Liver (tissue), 9 donors: ENCODE data around the gene MAT2B. TPM values are rescaled to one million over a fixed set of nuclear protein-coding genes. Genes with fewer than 3 reads are reported as not detected.

Experiments
- DNase-seq: peaks from one replicate; pipeline ENCODE4 v3.0.0-alpha.2; 2017; ENCODE audit warnings: low spot score
- H3K27ac ChIP-seq, 2 donors: one replicate each; pipeline ENCODE4 v1.7.0; 2013; ENCODE audit warnings: inconsistent platforms in 2 of 2, low read length in 2 of 2, control low read depth in 1 of 2, low read depth in 1 of 2, mild to moderate bottlenecking in 1 of 2
- H3K27me3 ChIP-seq, 4 donors: one replicate each; pipeline versions ENCODE4 v1.6.1 to v1.7.0; 2013; ENCODE audit warnings: low read length in 3 of 4, inconsistent platforms in 1 of 4, mild to moderate bottlenecking in 1 of 4, moderate library complexity in 1 of 4; ENCODE audit not compliant: control insufficient read depth in 4 of 4, insufficient read depth in 4 of 4
- H3K36me3 ChIP-seq, 4 donors: one replicate each; pipeline versions ENCODE4 v1.6.1 to v1.7.0; 2013; ENCODE audit warnings: low read length in 3 of 4, mild to moderate bottlenecking in 3 of 4, low read depth in 1 of 4, moderate library complexity in 1 of 4; ENCODE audit not compliant: control insufficient read depth in 4 of 4, insufficient read depth in 3 of 4
- H3K4me1 ChIP-seq, 4 donors: one replicate each; pipeline versions ENCODE4 v1.6.1 to v1.7.0; 2013; ENCODE audit warnings: low read length in 3 of 4, mild to moderate bottlenecking in 3 of 4, moderate library complexity in 1 of 4; ENCODE audit not compliant: control insufficient read depth in 4 of 4, insufficient read depth in 4 of 4
- H3K4me3 ChIP-seq, 3 donors: one replicate each; pipeline versions ENCODE4 v1.6.1 to v1.7.0; 2013; ENCODE audit warnings: low read length in 3 of 3, control low read depth in 1 of 3, low read depth in 1 of 3, mild to moderate bottlenecking in 1 of 3
- H3K9ac ChIP-seq, 2 donors: one replicate each; pipeline ENCODE4 v1.7.0; 2013; ENCODE audit warnings: low read length in 2 of 2, mild to moderate bottlenecking in 2 of 2, moderate library complexity in 2 of 2, control low read depth in 1 of 2, low read depth in 1 of 2
- H3K9me3 ChIP-seq, 4 donors: one replicate each; pipeline versions ENCODE4 v1.6.1 to v1.7.0; 2013; ENCODE audit warnings: low read length in 3 of 4; ENCODE audit not compliant: control insufficient read depth in 4 of 4
- EGR1 ChIP-seq, 2 donors: IDR thresholded peaks; 2 replicates each; pipeline ENCODE4 v1.6.1; 2016 to 2018; ENCODE audit warnings: antibody characterized with exemption in 2 of 2, low read depth in 2 of 2
- FOXA1 ChIP-seq: IDR thresholded peaks from 2 replicates; pipeline ENCODE4 v1.6.1; 2016; ENCODE audit warnings: antibody characterized with exemption
- FOXA2 ChIP-seq: IDR thresholded peaks from 2 replicates; pipeline ENCODE4 v1.6.1; 2016; ENCODE audit warnings: antibody characterized with exemption
- GABPA ChIP-seq, 2 donors: IDR thresholded peaks in 1 of 2; conservative IDR thresholded peaks in 1 of 2; 2 replicates each; pipeline ENCODE4 v1.6.1; 2016; ENCODE audit warnings: antibody characterized with exemption in 2 of 2, mild to moderate bottlenecking in 1 of 2, moderate library complexity in 1 of 2
- HNF4A ChIP-seq, 2 donors: conservative IDR thresholded peaks; 2 replicates each; pipeline ENCODE4 v1.6.1; 2016; ENCODE audit warnings: antibody characterized with exemption in 2 of 2, mild to moderate bottlenecking in 2 of 2
- JUND ChIP-seq, 2 donors: IDR thresholded peaks; 2 replicates each; pipeline ENCODE4 v1.6.1; 2016; ENCODE audit warnings: antibody characterized with exemption in 2 of 2
- RAD21 ChIP-seq, 2 donors: IDR thresholded peaks; 2 replicates each; pipeline ENCODE4 v1.6.1; 2016; ENCODE audit warnings: antibody characterized with exemption in 2 of 2, mild to moderate bottlenecking in 2 of 2
- RXRA ChIP-seq, 2 donors: IDR thresholded peaks; 2 replicates each; pipeline ENCODE4 v1.6.1; 2017 to 2018; ENCODE audit warnings: antibody characterized with exemption in 2 of 2, mild to moderate bottlenecking in 1 of 2
- TAF1 ChIP-seq: conservative IDR thresholded peaks from 2 replicates; pipeline ENCODE4 v1.6.1; 2016; ENCODE audit warnings: antibody characterized with exemption, mild to moderate bottlenecking
- ZBTB33 ChIP-seq: IDR thresholded peaks from 2 replicates; pipeline ENCODE4 v1.6.1; 2016; ENCODE audit warnings: antibody characterized with exemption
- WGBS: extraction: QIAGEN DNeasy Blood & Tissue Kit; methylation state at CpG from one replicate; pipeline ENCODE4 v1.1.7; 2013; 5-methylcytosine and 5-hydroxymethylcytosine counted together
- polyA plus RNA-seq, 2 donors: library from polyadenylated mRNA; stranded (reverse) in 1 of 2; unstranded in 1 of 2; fragments of 200-250 nt in 1 of 2; fragments of >200 nt in 1 of 2; fragmentation: Nextera tagmentation in 1 of 2; extraction: Ambion mirVana in 1 of 2; gene quantifications; one replicate each; pipeline versions ENCODE4 v1.2.1 to v1.2.3, GENCODE V29; 2013 to 2015
- total RNA-seq, 2 donors: library from RNA; depleted of rRNA; stranded (reverse); fragments of >200 nt; gene quantifications; one replicate each; pipeline ENCODE4 v1.2.3, GENCODE V29; 2014
- TF ChIP-seq, protein P1 (sequence below): IDR thresholded peaks from 2 replicates; pipeline ENCODE4 v1.6.1; 2016; ENCODE audit warnings: antibody characterized with exemption, mild to moderate bottlenecking
- TF ChIP-seq, protein P2 (sequence below): IDR thresholded peaks from 2 replicates; pipeline ENCODE4 v1.6.1; 2016; ENCODE audit warnings: antibody characterized with exemption
- TF ChIP-seq, protein P3 (sequence below): fragments of 150-350 bp; IDR thresholded peaks from 2 replicates; pipeline ENCODE4 v1.5.1; 2017; ENCODE audit warnings: improper control_type of control experiment, low read depth, low read length; ENCODE audit not compliant: missing input control
- TF ChIP-seq, protein P4 (sequence below): IDR thresholded peaks from 2 replicates; pipeline ENCODE4 v1.6.1; 2016; ENCODE audit warnings: antibody characterized with exemption
- donor health status: healthy.
- donor health status: healthy.
- donor health status: healthy.
- donor health status: healthy.
- donor health status: healthy.

The MAT2B gene
- total and polyA plus RNA-seq, 4 donors: 21.3 to 41.3 (median 25.0) TPM

DNA sequence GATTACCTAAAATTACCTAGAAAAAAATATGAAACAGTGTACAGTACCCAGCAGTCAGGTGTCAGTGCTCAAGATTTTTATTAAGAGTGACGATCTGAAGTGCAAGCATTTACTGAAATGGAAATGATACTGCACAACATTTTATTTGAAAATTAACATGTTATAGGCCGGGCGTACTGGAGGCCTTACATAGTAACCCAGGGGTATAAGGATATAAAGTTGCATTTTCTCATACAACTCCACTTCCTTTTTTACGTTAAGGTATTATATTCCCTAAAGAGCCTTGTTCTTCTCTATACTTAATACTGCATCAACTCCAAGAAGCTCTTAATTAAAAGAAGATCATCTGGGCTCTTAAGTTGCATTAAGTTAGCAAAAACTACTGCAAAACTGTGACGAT, 3.3 kb downstream of the MAT2B start:
- 24% methylated on average over 5 of the region's 5 CpGs for WGBS
- Histone ChIP-seq H3K27me3 (no peaks in the 10 kb centered on the region), H3K36me3 (peaks cover 0 to 9% (median 6%) of the 10 kb centered on the region in 4 donors), H3K4me3 (peak overlapping the region in 1 of 3 donors; percentile 1), H3K9ac (peak overlapping the region; percentile 24 to 62), H3K4me1 (peaks cover 7 to 51% (median 42%) of the 10 kb centered on the region in 4 donors), H3K9me3 (no peaks in the 10 kb centered on the region), H3K27ac (peak overlapping the region; percentile 63 to 75)
- DNase-seq: no peak
- no peak for TF ChIP-seq FOXA2
- TF ChIP-seq, protein P1, sequence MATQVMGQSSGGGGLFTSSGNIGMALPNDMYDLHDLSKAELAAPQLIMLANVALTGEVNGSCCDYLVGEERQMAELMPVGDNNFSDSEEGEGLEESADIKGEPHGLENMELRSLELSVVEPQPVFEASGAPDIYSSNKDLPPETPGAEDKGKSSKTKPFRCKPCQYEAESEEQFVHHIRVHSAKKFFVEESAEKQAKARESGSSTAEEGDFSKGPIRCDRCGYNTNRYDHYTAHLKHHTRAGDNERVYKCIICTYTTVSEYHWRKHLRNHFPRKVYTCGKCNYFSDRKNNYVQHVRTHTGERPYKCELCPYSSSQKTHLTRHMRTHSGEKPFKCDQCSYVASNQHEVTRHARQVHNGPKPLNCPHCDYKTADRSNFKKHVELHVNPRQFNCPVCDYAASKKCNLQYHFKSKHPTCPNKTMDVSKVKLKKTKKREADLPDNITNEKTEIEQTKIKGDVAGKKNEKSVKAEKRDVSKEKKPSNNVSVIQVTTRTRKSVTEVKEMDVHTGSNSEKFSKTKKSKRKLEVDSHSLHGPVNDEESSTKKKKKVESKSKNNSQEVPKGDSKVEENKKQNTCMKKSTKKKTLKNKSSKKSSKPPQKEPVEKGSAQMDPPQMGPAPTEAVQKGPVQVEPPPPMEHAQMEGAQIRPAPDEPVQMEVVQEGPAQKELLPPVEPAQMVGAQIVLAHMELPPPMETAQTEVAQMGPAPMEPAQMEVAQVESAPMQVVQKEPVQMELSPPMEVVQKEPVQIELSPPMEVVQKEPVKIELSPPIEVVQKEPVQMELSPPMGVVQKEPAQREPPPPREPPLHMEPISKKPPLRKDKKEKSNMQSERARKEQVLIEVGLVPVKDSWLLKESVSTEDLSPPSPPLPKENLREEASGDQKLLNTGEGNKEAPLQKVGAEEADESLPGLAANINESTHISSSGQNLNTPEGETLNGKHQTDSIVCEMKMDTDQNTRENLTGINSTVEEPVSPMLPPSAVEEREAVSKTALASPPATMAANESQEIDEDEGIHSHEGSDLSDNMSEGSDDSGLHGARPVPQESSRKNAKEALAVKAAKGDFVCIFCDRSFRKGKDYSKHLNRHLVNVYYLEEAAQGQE: no peak
- no peak for TF ChIP-seq JUND (IDR thresholded peaks at IDR 0.05)

GRCh38 chr5:163509291-163509951, 4.0 kb downstream of the MAT2B start:
- Histone ChIP-seq H3K4me3 (peak overlapping the region in 2 of 3 donors; percentile 1 to 41), H3K36me3 (peaks cover 0 to 13% (median 9%) of the 10 kb centered on the region in 4 donors), H3K9ac (peak overlapping the region in 1 of 2 donors; percentile 24), H3K27ac (peak overlapping the region; percentile 63 to 75), H3K27me3 (no peaks in the 10 kb centered on the region), H3K9me3 (no peaks in the 10 kb centered on the region), H3K4me1 (peaks cover 7 to 45% (median 37%) of the 10 kb centered on the region in 4 donors)
- TF ChIP-seq FOXA1: no peak
- TF ChIP-seq JUND (IDR thresholded peaks at IDR 0.05): peak in 1 of 2 donors; percentile 27
- peak; percentile 40 for TF ChIP-seq ZBTB33
- TF ChIP-seq, protein P2, sequence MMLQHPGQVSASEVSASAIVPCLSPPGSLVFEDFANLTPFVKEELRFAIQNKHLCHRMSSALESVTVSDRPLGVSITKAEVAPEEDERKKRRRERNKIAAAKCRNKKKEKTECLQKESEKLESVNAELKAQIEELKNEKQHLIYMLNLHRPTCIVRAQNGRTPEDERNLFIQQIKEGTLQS: no peak
- TF ChIP-seq RAD21 (IDR thresholded peaks at IDR 0.05): peak in 1 of 2 donors; percentile 14
- peak; percentile 57 to 79 for TF ChIP-seq RXRA (IDR thresholded peaks at IDR 0.05)
- peak; percentile 25 to 80 for TF ChIP-seq HNF4A (conservative IDR thresholded peaks at IDR 0.05)
- TF ChIP-seq, protein P3, sequence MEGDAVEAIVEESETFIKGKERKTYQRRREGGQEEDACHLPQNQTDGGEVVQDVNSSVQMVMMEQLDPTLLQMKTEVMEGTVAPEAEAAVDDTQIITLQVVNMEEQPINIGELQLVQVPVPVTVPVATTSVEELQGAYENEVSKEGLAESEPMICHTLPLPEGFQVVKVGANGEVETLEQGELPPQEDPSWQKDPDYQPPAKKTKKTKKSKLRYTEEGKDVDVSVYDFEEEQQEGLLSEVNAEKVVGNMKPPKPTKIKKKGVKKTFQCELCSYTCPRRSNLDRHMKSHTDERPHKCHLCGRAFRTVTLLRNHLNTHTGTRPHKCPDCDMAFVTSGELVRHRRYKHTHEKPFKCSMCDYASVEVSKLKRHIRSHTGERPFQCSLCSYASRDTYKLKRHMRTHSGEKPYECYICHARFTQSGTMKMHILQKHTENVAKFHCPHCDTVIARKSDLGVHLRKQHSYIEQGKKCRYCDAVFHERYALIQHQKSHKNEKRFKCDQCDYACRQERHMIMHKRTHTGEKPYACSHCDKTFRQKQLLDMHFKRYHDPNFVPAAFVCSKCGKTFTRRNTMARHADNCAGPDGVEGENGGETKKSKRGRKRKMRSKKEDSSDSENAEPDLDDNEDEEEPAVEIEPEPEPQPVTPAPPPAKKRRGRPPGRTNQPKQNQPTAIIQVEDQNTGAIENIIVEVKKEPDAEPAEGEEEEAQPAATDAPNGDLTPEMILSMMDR: no peak
- TF ChIP-seq, protein P1: peak; percentile 12
- TF ChIP-seq GABPA (IDR thresholded peaks at IDR 0.05 in 1 of 2, conservative IDR thresholded peaks at IDR 0.05 in 1 of 2): peak in 1 of 2 donors; percentile 28
- no peak for TF ChIP-seq TAF1
- TF ChIP-seq, protein P4, sequence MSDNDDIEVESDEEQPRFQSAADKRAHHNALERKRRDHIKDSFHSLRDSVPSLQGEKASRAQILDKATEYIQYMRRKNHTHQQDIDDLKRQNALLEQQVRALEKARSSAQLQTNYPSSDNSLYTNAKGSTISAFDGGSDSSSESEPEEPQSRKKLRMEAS: peak; percentile 34
- TF ChIP-seq EGR1 (IDR thresholded peaks at IDR 0.05; ENCODE audit: low read depth in 2 of 2): no peak
- peak; percentile 20 for TF ChIP-seq FOXA2
- WGBS: 6% methylated on average over 7 of the region's 7 CpGs
- DNase-seq: no peak
